Endothelial cell of umbilical vein (primary cell): ENCODE measurements around the gene SELENOO.

Source experiments
- CTCF ChIP-seq, 2 donors: IDR thresholded peaks; 1 replicate in 1 of 2; 2 replicates in 1 of 2; pipeline ENCODE4 v1.5.1; 2011; ENCODE audit warnings: low read length in 2 of 2, mild to moderate bottlenecking in 2 of 2, moderate library complexity in 2 of 2, control low read depth in 1 of 2, inconsistent platforms in 1 of 2, low read depth in 1 of 2; ENCODE audit not compliant: insufficient read depth in 1 of 2; ENCODE audit errors: extremely low read depth in 1 of 2
- JUN ChIP-seq: IDR thresholded peaks from 2 replicates; pipeline ENCODE4 v1.6.1; 2011; ENCODE audit warnings: borderline replicate concordance, low read depth; ENCODE audit not compliant: insufficient read length, insufficient read depth
- MAX ChIP-seq: IDR thresholded peaks from 2 replicates; pipeline ENCODE4 v1.6.1; 2011; ENCODE audit not compliant: insufficient read depth, insufficient read length
- POLR2A ChIP-seq: IDR thresholded peaks from 2 replicates; pipeline ENCODE4 v1.6.1; 2012; ENCODE audit warnings: low read depth, mild to moderate bottlenecking, control low read depth, low read length
- POLR2AphosphoS5 ChIP-seq: IDR thresholded peaks from 2 replicates; pipeline ENCODE4 v1.6.1; 2012; ENCODE audit warnings: low read depth, mild to moderate bottlenecking, control low read depth, low read length, moderate library complexity; ENCODE audit not compliant: insufficient read depth

- TF ChIP-seq CTCF (IDR thresholded peaks at IDR 0.05; ENCODE audit: extremely low read depth in 1 of 2, insufficient read depth in 1 of 2, low read depth in 1 of 2, low read length in 2 of 2) (no peak), JUN (no peak), POLR2A (no peak), POLR2AphosphoS5 (no peak), MAX (no peak)
Measured at GRCh38 chr22:50233223-50233622, 32.4 kb downstream of the SELENOO start.
